Keratinocyte (primary cell): Measurements from ENCODE around the gene SEL1L3. TPM values are rescaled to one million over a fixed set of nuclear protein-coding genes. Genes with fewer than 3 reads are reported as not detected.

ENCODE experiments used
- DNase-seq: peaks from one replicate; pipeline ENCODE4 v3.0.0-alpha.2; 2011; ENCODE audit warnings: low read depth, missing footprints, low spot score
- FAIRE-seq: peaks from 2 replicates; lab custom pipeline; 2011; peaks lifted over from hg19 to GRCh38; lab: Jason Lieb, UNC
- H2AFZ ChIP-seq: 2 replicates; pipeline ENCODE4 v1.6.0; 2012; ENCODE audit warnings: low read length, control low read depth, inconsistent platforms; ENCODE audit not compliant: control insufficient read depth
- H3K27ac ChIP-seq: 2 replicates; pipeline ENCODE4 v1.5.1; 2011; ENCODE audit warnings: low read length; ENCODE audit not compliant: control insufficient read depth, insufficient read depth
- H3K27me3 ChIP-seq: 3 replicates; pipeline ENCODE4 v1.6.0; 2011; ENCODE audit warnings: low read length; ENCODE audit not compliant: control insufficient read depth, insufficient read depth; ENCODE audit errors: extremely low read depth
- H3K36me3 ChIP-seq, 2 experiments: 2 replicates in 1 of 2; 3 replicates in 1 of 2; pipeline ENCODE4 v1.5.1; 2011; ENCODE audit warnings: low read length in 2 of 2, mild to moderate bottlenecking in 1 of 2; ENCODE audit not compliant: control insufficient read depth in 2 of 2, insufficient read depth in 2 of 2; ENCODE audit errors: extremely low read depth in 1 of 2
- H3K4me1 ChIP-seq: 3 replicates; pipeline ENCODE4 v1.5.1; 2011; ENCODE audit warnings: low read length; ENCODE audit not compliant: control insufficient read depth, insufficient read depth; ENCODE audit errors: extremely low read depth
- H3K4me2 ChIP-seq: 3 replicates; pipeline ENCODE4 v1.6.0; 2011; ENCODE audit warnings: low read depth, low read length; ENCODE audit not compliant: control insufficient read depth, insufficient read depth; ENCODE audit errors: extremely low read depth
- H3K4me3 ChIP-seq, 3 experiments: fragments of 200-600 bp in 1 of 3; sonication (generic) in 1 of 3; 2 replicates in 2 of 3; 3 replicates in 1 of 3; pipeline ENCODE4 v1.5.1; 2011 to 2016; ENCODE audit warnings: low read length in 3 of 3, mild to moderate bottlenecking in 3 of 3, control low read depth in 2 of 3, inconsistent platforms in 1 of 3, low read depth in 1 of 3, mixed read lengths in 1 of 3, mixed run types in 1 of 3, moderate library complexity in 1 of 3; ENCODE audit not compliant: control insufficient read depth in 2 of 3, insufficient read depth in 2 of 3; ENCODE audit errors: extremely low read depth in 1 of 3
- H3K79me2 ChIP-seq: 2 replicates; pipeline ENCODE4 v1.6.0; 2012; ENCODE audit warnings: low read length; ENCODE audit not compliant: control insufficient read depth, insufficient read depth
- H3K9ac ChIP-seq: 3 replicates; pipeline ENCODE4 v1.6.0; 2011; ENCODE audit warnings: low read length; ENCODE audit not compliant: control insufficient read depth, insufficient read depth; ENCODE audit errors: extremely low read depth
- H3K9me1 ChIP-seq: 3 replicates; pipeline ENCODE4 v1.6.0; 2011; ENCODE audit warnings: low read length; ENCODE audit not compliant: control insufficient read depth, insufficient read depth; ENCODE audit errors: extremely low read depth
- H3K9me3 ChIP-seq: 2 replicates; pipeline ENCODE4 v1.5.1; 2012; ENCODE audit warnings: low read depth, low read length; ENCODE audit not compliant: control insufficient read depth
- H4K20me1 ChIP-seq: 3 replicates; pipeline ENCODE4 v1.6.0; 2011; ENCODE audit warnings: low read length; ENCODE audit not compliant: control insufficient read depth, insufficient read depth; ENCODE audit errors: extremely low read depth
- CTCF ChIP-seq, 3 experiments: IDR thresholded peaks in 1 of 3; conservative IDR thresholded peaks in 1 of 3; optimal IDR thresholded peaks in 1 of 3; 2 replicates in 2 of 3; 3 replicates in 1 of 3; pipeline versions ENCODE3 to v1.5.1; 2011; ENCODE audit warnings: low read length in 3 of 3, mild to moderate bottlenecking in 3 of 3, moderate library complexity in 2 of 3, control low read depth in 1 of 3, inconsistent platforms in 1 of 3; ENCODE audit not compliant: insufficient read depth in 2 of 3; ENCODE audit errors: extremely low read depth in 1 of 3
- EZH2 ChIP-seq: IDR thresholded peaks from one replicate; pipeline ENCODE4 v1.6.1; 2012; ENCODE audit warnings: inconsistent platforms, mild to moderate bottlenecking, low read length, moderate library complexity
- dilution Hi-C: fragments of 300-500 bp; cut with MboI; formaldehyde crosslinking; loops from one replicate; pipeline ENCODE4 v1.7.0; 2020; ENCODE audit warnings: low sequenced_read_pairs; ENCODE audit not compliant: extremely low pct_ligation_motif_present
- polyA plus RNA-seq, 5 experiments: library from polyadenylated mRNA; depleted of rRNA in 3 of 5; stranded (reverse) in 3 of 5; stranded (forward) in 1 of 5; unstranded in 1 of 5; fragments of >200 nt; gene quantifications; 1 replicate in 1 of 5; 2 replicates in 3 of 5; 3 replicates in 1 of 5; pipeline versions ENCODE4 v1.2.1 to v1.2.3, GENCODE V29; 2011 to 2012; ENCODE audit warnings: missing spikeins in 2 of 5, low read depth in 1 of 5, low replicate concordance in 1 of 5

SEL1L3 gene
- polyA plus RNA-seq, 1 donor (not counting 4 experiments of a cell fraction or from before 2014, with no cell fraction given), result 67.9 TPM

DNA sequence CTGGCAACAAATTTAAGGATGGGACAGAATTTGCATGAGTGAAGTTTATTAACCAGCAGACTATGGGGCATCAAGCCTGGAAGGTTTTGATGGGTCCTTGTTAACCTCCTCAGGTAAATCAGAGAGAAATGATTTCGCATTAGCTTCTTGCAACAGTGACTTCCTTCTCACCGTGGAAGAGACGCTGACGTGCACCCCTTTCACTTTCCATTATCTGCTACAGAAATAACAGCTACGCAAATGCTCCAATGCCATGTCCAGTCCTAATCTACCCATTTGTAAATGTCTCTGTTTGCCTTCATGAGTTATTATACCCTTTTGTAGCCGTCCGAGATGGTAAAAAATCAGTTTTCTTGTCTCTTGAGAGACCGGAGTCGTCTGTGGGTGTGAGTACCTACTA is 106.9 kb downstream of the SEL1L3 start:
- no peak for FAIRE-seq

DNA sequence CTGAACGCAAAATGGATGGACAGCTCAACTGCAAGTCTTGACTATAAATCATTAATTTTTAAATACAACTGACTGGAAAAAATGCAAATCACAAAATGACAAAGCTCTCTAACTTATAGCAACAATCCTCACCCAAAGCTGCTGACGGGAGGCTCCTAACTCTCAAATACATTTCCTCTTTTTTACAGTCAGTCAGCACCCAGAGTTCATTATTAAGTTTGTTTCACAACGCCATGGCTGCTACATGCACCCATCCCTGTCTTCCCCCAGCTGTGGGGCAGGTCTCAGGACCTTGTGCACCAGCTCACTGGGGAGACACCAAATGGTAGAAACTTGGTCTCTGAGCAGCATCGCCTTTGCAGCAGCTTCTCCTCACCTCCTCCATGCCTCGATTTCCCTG is 109.5 kb downstream of the SEL1L3 start:
- Histone ChIP-seq H3K79me2 (no peaks in the 10 kb centered on the region), H3K27me3 (no peaks in the 10 kb centered on the region), H4K20me1 (no peaks in the 10 kb centered on the region), H3K36me3 (peaks cover 0 to 5% of the 10 kb centered on the region in 2 experiments), H3K9me3 (no peaks in the 10 kb centered on the region), H3K9ac (no peak overlapping the region), H3K4me1 (no peaks in the 10 kb centered on the region), H2AFZ (no peak overlapping the region), H3K27ac (no peak overlapping the region), H3K4me3 (no peak overlapping the region), H3K4me2 (no peak overlapping the region), H3K9me1 (no peaks in the 10 kb centered on the region)
- FAIRE-seq (no peak), DNase-seq (no peak)
- dilution Hi-C loops, result loop anchor here (25.0 kb wide), 1 partner anchor 316 kb away; no protein-coding TSS in a partner anchor
- TF ChIP-seq CTCF (optimal IDR thresholded peaks at IDR 0.05 in 1 of 3, IDR thresholded peaks at IDR 0.05 in 1 of 3, conservative IDR thresholded peaks at IDR 0.05 in 1 of 3; ENCODE audit: extremely low read depth in 1 of 3, insufficient read depth in 2 of 3, low read length in 3 of 3) (no peak), EZH2 (no peak)

More for the DNA sequence above, 106.9 kb downstream of the SEL1L3 start:
- H3K27me3 ChIP-seq, result no peaks in the 10 kb centered on the region
- no peaks in the 10 kb centered on the region for H3K9me3 ChIP-seq
- peaks cover 0 to 7% of the 10 kb centered on the region in 2 experiments for H3K36me3 ChIP-seq
- no peak overlapping the region for H3K4me3 ChIP-seq
- no peak for TF ChIP-seq EZH2
- no peak for TF ChIP-seq CTCF (optimal IDR thresholded peaks at IDR 0.05 in 1 of 3, IDR thresholded peaks at IDR 0.05 in 1 of 3, conservative IDR thresholded peaks at IDR 0.05 in 1 of 3; ENCODE audit: extremely low read depth in 1 of 3, insufficient read depth in 2 of 3, low read length in 3 of 3)
- H3K4me2 ChIP-seq, result no peak overlapping the region
- dilution Hi-C loops, result loop anchor here (25.0 kb wide), 1 partner anchor 319 kb away; no protein-coding TSS in a partner anchor
- H3K9ac ChIP-seq, result no peak overlapping the region
- no peaks in the 10 kb centered on the region for H3K4me1 ChIP-seq
- H3K79me2 ChIP-seq, result no peaks in the 10 kb centered on the region
- H2AFZ ChIP-seq, result no peak overlapping the region
- H3K9me1 ChIP-seq, result no peaks in the 10 kb centered on the region
- DNase-seq, result no peak
- no peaks in the 10 kb centered on the region for H4K20me1 ChIP-seq
- no peak overlapping the region for H3K27ac ChIP-seq
